ENCODE measurements around the gene NEU2. TPM values are rescaled to one million over a fixed set of nuclear protein-coding genes. Genes with fewer than 3 reads are reported as not detected.
"Not testable (repeated sequence)": the region's sequence is repeated elsewhere in the genome, so short reads cannot be mapped to it uniquely, and the experiment has no call there.

The NEU2 gene
- polyA plus RNA-seq, 2 of the 4 experiments (the other 2 are of a cell fraction) = not detected

DNA sequence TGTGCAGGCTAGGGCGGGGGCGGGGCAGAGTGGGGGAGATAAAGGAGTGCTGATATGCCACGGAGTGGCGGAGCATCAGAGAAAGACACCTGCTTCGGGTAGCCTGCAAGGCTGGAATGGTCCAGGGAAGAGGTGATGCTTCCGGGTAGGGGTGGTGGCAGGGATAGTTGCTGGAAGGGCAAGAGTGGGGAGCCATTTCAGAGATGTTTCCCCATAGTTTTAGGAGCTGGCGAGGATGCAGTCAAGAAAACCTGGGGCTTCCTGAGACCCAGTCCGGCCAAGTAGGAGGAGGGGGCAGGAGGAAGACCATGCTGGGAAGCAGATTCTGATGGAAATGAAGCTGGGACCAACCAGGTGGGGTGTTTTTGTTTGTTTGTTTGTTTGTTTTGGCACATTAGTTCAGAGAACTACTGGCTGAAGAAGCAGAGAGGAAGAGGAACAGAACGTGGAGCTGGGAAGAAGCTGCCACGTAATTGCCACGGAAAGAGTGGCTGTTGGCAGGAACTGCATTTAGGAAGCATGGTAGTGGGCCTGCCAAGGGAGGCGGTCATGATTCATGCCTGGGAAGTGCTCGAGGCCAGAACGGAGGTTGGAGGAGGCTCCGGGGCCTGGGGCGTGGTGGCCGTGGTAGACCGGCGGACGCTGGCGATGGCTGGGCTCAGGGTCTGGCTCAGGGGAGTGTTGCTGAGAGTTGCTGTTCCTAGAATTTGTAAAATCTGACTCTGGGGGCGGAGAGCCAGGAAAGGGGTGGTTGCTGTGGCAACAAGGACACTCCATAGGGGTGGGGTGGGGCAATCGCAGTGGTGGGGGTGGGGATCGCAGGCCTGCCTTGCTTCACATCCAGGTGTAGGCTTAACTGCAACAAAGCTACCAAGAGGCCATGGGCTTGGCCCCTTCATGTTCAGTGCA is 19.0 kb downstream of the NEU2 start:
- no peak for FAIRE-seq
- Histone ChIP-seq H3K4me2 (no peak overlapping the region), H3K9me3 (no peaks in the 10 kb centered on the region), H3K4me1 (0 out of 3 replicates have a peak, but pooled peaks cover 12% of the 10 kb centered on the region), H3K27ac (peak overlapping the region in 1 of 2 experiments; percentile 34; a peak in 1 of 6 replicates), H3K4me3 (no peak overlapping the region)
- TF ChIP-seq, protein P1, sequence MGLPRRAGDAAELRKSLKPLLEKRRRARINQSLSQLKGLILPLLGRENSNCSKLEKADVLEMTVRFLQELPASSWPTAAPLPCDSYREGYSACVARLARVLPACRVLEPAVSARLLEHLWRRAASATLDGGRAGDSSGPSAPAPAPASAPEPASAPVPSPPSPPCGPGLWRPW (IDR thresholded peaks at IDR 0.05) = no peak
- no peak for TF ChIP-seq POLR2A (IDR thresholded peaks at IDR 0.05; ENCODE audit: low read length)
- no peak for TF ChIP-seq EHF (CRISPR knock-in tag; IDR thresholded peaks at IDR 0.05)
- TF ChIP-seq, protein P2, sequence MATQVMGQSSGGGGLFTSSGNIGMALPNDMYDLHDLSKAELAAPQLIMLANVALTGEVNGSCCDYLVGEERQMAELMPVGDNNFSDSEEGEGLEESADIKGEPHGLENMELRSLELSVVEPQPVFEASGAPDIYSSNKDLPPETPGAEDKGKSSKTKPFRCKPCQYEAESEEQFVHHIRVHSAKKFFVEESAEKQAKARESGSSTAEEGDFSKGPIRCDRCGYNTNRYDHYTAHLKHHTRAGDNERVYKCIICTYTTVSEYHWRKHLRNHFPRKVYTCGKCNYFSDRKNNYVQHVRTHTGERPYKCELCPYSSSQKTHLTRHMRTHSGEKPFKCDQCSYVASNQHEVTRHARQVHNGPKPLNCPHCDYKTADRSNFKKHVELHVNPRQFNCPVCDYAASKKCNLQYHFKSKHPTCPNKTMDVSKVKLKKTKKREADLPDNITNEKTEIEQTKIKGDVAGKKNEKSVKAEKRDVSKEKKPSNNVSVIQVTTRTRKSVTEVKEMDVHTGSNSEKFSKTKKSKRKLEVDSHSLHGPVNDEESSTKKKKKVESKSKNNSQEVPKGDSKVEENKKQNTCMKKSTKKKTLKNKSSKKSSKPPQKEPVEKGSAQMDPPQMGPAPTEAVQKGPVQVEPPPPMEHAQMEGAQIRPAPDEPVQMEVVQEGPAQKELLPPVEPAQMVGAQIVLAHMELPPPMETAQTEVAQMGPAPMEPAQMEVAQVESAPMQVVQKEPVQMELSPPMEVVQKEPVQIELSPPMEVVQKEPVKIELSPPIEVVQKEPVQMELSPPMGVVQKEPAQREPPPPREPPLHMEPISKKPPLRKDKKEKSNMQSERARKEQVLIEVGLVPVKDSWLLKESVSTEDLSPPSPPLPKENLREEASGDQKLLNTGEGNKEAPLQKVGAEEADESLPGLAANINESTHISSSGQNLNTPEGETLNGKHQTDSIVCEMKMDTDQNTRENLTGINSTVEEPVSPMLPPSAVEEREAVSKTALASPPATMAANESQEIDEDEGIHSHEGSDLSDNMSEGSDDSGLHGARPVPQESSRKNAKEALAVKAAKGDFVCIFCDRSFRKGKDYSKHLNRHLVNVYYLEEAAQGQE (IDR thresholded peaks at IDR 0.05) = no peak
- TF ChIP-seq, protein P3, sequence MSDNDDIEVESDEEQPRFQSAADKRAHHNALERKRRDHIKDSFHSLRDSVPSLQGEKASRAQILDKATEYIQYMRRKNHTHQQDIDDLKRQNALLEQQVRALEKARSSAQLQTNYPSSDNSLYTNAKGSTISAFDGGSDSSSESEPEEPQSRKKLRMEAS (IDR thresholded peaks at IDR 0.05) = no peak
- TF ChIP-seq TP53 (CRISPR knock-in tag; IDR thresholded peaks at IDR 0.05) = no peak
- TF ChIP-seq, protein P4, sequence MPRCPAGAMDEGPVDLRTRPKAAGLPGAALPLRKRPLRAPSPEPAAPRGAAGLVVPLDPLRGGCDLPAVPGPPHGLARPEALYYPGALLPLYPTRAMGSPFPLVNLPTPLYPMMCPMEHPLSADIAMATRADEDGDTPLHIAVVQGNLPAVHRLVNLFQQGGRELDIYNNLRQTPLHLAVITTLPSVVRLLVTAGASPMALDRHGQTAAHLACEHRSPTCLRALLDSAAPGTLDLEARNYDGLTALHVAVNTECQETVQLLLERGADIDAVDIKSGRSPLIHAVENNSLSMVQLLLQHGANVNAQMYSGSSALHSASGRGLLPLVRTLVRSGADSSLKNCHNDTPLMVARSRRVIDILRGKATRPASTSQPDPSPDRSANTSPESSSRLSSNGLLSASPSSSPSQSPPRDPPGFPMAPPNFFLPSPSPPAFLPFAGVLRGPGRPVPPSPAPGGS (IDR thresholded peaks at IDR 0.05) = no peak
- ATAC-seq = no peak
- ChIA-PET POLR2A (no interaction called here), CTCF (interaction anchor here (0.9 to 7.0 kb wide), 7 partner anchors 8 to 198 kb away, joined by 3 to 64 read pairs (median 13); partner anchors contain the start of gene NEU2)
- WGBS (ENCODE audit: missing lambda C conversion rate) = 83% methylated on average over 22 of the region's 24 CpGs
- DNase-seq (ENCODE audit: low read depth in 1 of 2, low spot score in 1 of 2) = no peak

DNA sequence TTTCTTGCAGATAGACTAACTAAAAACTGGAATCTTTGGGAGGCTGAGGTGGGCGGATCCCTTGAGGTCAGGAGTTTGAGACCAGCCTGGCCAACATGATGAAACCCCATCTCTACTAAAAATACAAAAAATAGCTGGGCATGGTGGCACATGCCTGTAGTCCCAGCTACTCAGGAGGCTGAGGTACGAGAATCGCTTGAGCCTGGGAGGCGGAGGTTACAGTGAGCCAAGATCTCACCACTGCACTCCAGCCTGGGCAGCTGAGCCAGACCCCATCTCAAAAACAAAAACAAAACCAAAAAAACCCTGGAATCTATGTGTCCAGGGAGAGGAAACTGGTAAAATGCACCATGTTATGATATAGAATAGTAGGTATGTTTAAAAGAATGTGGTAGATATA is 20.0 kb downstream of the NEU2 start:
- H3K4me1 ChIP-seq = 0 out of 3 replicates have a peak, but pooled peaks cover 12% of the 10 kb centered on the region
- H3K27ac ChIP-seq; H3K9me3 ChIP-seq; POLR2A ChIA-PET; H3K4me3 ChIP-seq; FAIRE-seq; H3K4me2 ChIP-seq; DNase-seq (ENCODE audit: low read depth in 1 of 2, low spot score in 1 of 2); ATAC-seq: not testable (repeated sequence)
- WGBS (ENCODE audit: missing lambda C conversion rate) = 92% methylated on average over 4 of the region's 4 CpGs
- CTCF ChIA-PET = interaction anchor here (0.7 to 7.0 kb wide), 16 partner anchors 9 to 747 kb away, joined by 3 to 64 read pairs (median 9); partner anchors contain the start of gene NEU2

DNA sequence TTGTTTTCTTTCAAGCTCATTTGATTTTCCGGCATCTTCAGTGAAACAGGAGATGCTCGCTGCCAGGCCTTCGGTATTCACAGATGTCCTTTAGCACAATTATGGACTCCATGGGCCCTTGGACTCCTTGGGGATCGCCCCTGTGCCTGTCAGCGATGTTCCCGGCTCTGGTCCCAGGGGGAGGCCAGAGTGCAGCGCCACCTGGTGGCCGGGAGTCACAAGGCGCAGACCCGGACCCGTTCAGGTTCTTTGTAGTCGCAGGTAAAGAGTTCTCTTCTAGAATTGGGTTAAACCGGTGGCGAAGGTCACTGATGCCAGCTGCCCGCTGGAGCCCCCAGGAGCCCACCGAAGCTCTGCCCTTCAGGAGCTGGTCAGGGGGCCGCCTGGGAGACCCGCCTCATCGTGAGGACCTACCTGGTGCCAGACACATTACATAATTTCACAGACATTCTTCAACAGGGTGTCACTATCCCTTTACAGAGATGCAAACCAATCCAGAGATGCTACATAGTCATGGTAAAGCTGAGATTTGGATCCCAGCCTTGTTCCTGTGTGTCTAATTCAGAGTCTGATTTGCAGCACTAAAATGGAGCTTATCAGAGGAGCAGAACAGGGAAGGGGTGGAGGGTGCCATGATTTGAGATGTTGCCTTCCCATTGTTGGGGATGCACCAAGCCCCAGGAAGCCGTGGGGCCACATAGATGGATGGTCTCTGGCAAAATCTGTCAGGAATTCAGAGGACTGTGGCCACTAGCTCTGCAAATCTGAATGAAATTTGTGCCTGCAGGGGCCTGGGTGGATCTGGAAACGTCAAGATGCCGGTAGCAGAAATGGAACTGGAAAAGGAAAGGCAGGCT is 21.7 kb downstream of the NEU2 start:
- no peak for FAIRE-seq
- ChIA-PET POLR2A (no interaction called here), CTCF (interaction anchor here (0.6 to 7.0 kb wide), 77 partner anchors 11 to 389 kb away, joined by 3 to 64 read pairs (median 4); partner anchors contain the start of genes ATG16L1 and NEU2)
- Histone ChIP-seq H3K4me2 (peak overlapping the region; percentile 45), H3K9me3 (no peaks in the 10 kb centered on the region), H3K27ac (peak overlapping the region; percentile 8 to 65; a peak in 4 of 6 replicates), H3K4me1 (0 out of 3 replicates have a peak, but pooled peaks cover 12% of the 10 kb centered on the region), H3K4me3 (no peak overlapping the region)
- DNase-seq (ENCODE audit: low read depth in 1 of 2, low spot score in 1 of 2) = peak; percentile 59 to 84
- ATAC-seq = peak; percentile 80 to 95; a peak in 4 of 6 replicates
- TF ChIP-seq SMC3 (IDR thresholded peaks at IDR 0.05) = peak; percentile 93
- TF ChIP-seq PHF8 (IDR thresholded peaks at IDR 0.05; ENCODE audit: borderline replicate concordance, low read depth) = no peak
- peak; percentile 83 to 86 for TF ChIP-seq RAD21 (conservative IDR thresholded peaks at IDR 0.05 in 1 of 2, IDR thresholded peaks at IDR 0.05 in 1 of 2)
- TF ChIP-seq, protein P5, sequence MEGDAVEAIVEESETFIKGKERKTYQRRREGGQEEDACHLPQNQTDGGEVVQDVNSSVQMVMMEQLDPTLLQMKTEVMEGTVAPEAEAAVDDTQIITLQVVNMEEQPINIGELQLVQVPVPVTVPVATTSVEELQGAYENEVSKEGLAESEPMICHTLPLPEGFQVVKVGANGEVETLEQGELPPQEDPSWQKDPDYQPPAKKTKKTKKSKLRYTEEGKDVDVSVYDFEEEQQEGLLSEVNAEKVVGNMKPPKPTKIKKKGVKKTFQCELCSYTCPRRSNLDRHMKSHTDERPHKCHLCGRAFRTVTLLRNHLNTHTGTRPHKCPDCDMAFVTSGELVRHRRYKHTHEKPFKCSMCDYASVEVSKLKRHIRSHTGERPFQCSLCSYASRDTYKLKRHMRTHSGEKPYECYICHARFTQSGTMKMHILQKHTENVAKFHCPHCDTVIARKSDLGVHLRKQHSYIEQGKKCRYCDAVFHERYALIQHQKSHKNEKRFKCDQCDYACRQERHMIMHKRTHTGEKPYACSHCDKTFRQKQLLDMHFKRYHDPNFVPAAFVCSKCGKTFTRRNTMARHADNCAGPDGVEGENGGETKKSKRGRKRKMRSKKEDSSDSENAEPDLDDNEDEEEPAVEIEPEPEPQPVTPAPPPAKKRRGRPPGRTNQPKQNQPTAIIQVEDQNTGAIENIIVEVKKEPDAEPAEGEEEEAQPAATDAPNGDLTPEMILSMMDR (IDR thresholded peaks at IDR 0.05) = peak; percentile 84
- 30% methylated on average over 17 of the region's 22 CpGs for WGBS (ENCODE audit: missing lambda C conversion rate)

Data from A549 (cell line).